ENCODE results near the gene ADRA2B. TPM values are rescaled to one million over a fixed set of nuclear protein-coding genes. Genes with fewer than 3 reads are reported as not detected.

Gene ADRA2B
- total and polyA plus RNA-seq, 2 donors (not counting 3 experiments of a cell fraction or from before 2014, with no cell fraction given) = not detected

GRCh38 chr2:96095116-96095636 lies 21.2 kb downstream of the ADRA2B start:
- Histone ChIP-seq H3K4me3 (replicated peaks in 1 of 3; ENCODE audit: insufficient read depth in 1 of 3, low read depth in 1 of 3, low read length in 3 of 3) (no peak overlapping the region), H3K9ac (replicated peaks; ENCODE audit: extremely low read depth, insufficient read depth, low read length) (no peak overlapping the region), H4K20me1 (replicated peaks; ENCODE audit: control insufficient read depth, extremely low read depth, insufficient read depth, low read length) (no peaks in the 10 kb centered on the region), H3K9me3 (replicated peaks; ENCODE audit: control insufficient read depth, insufficient read depth, low read length) (no peaks in the 10 kb centered on the region), H3K4me2 (ENCODE audit: insufficient read depth, low read length) (no peak overlapping the region), H3K27ac (ENCODE audit: insufficient read depth, low read depth, low read length) (no peak overlapping the region), H3K27me3 (ENCODE audit: control insufficient read depth in 2 of 2, insufficient read depth in 2 of 2, low read length in 2 of 2) (peaks cover 0 to 4% of the 10 kb centered on the region in 2 experiments), H3K9me1 (replicated peaks; ENCODE audit: control insufficient read depth, extremely low read depth, insufficient read depth, low read length) (no peaks in the 10 kb centered on the region), H3K36me3 (ENCODE audit: control insufficient read depth in 2 of 2, extremely low read depth in 1 of 2, insufficient read depth in 2 of 2, low read length in 2 of 2) (no peaks in the 10 kb centered on the region), H3K79me2 (ENCODE audit: control insufficient read depth, insufficient read depth, low read length) (no peaks in the 10 kb centered on the region), H3K4me1 (ENCODE audit: control insufficient read depth, extremely low read depth, insufficient read depth, low read length) (no peaks in the 10 kb centered on the region), H2AFZ (ENCODE audit: low read depth, low read length) (no peak overlapping the region)
- DNase-seq (ENCODE audit: low read depth, low spot score) (no peak), FAIRE-seq (no peak)
- POLR2A ChIA-PET = no interaction called here
- BruUV-seq (replicated peaks) = no TSS peak
- TF ChIP-seq FOS (IDR thresholded peaks at IDR 0.05; ENCODE audit: borderline replicate concordance, insufficient read depth, low read length) = no peak
- no peak for TF ChIP-seq MAX (IDR thresholded peaks at IDR 0.05; ENCODE audit: insufficient read depth, insufficient read length)
- no peak for TF ChIP-seq EZH2 (IDR thresholded peaks at IDR 0.05; ENCODE audit: borderline replicate concordance, low read depth, low read length, severe bottlenecking)
- dilution Hi-C loops (cut with MboI; ENCODE audit: extremely low pct_ligation_motif_present, low sequenced_read_pairs) = no loop called here
- CTCF ChIA-PET = no interaction called here
- intact Hi-C loops (cut with micrococcal nuclease) = no loop called here

- Histone ChIP-seq H3K36me3 (ENCODE audit: control insufficient read depth in 2 of 2, extremely low read depth in 1 of 2, insufficient read depth in 2 of 2, low read length in 2 of 2) (no peaks in the 10 kb centered on the region), H3K9me1 (replicated peaks; ENCODE audit: control insufficient read depth, extremely low read depth, insufficient read depth, low read length) (no peaks in the 10 kb centered on the region), H4K20me1 (replicated peaks; ENCODE audit: control insufficient read depth, extremely low read depth, insufficient read depth, low read length) (no peaks in the 10 kb centered on the region), H3K4me3 (replicated peaks in 1 of 3; ENCODE audit: insufficient read depth in 1 of 3, low read depth in 1 of 3, low read length in 3 of 3) (no peak overlapping the region), H3K9me3 (replicated peaks; ENCODE audit: control insufficient read depth, insufficient read depth, low read length) (no peaks in the 10 kb centered on the region), H3K9ac (replicated peaks; ENCODE audit: extremely low read depth, insufficient read depth, low read length) (no peak overlapping the region), H3K79me2 (ENCODE audit: control insufficient read depth, insufficient read depth, low read length) (no peaks in the 10 kb centered on the region), H2AFZ (ENCODE audit: low read depth, low read length) (no peak overlapping the region), H3K4me1 (ENCODE audit: control insufficient read depth, extremely low read depth, insufficient read depth, low read length) (no peaks in the 10 kb centered on the region), H3K4me2 (ENCODE audit: insufficient read depth, low read length) (no peak overlapping the region), H3K27ac (ENCODE audit: insufficient read depth, low read depth, low read length) (no peak overlapping the region), H3K27me3 (ENCODE audit: control insufficient read depth in 2 of 2, insufficient read depth in 2 of 2, low read length in 2 of 2) (peaks cover 0 to 4% of the 10 kb centered on the region in 2 experiments)
- intact Hi-C loops (cut with micrococcal nuclease) = no loop called here
- BruUV-seq (replicated peaks) = no TSS peak
- dilution Hi-C loops (cut with MboI; ENCODE audit: extremely low pct_ligation_motif_present, low sequenced_read_pairs) = no loop called here
- TF ChIP-seq FOS (IDR thresholded peaks at IDR 0.05; ENCODE audit: borderline replicate concordance, insufficient read depth, low read length) (no peak), EZH2 (IDR thresholded peaks at IDR 0.05; ENCODE audit: borderline replicate concordance, low read depth, low read length, severe bottlenecking) (no peak), MYC (IDR thresholded peaks at IDR 0.05; ENCODE audit: low read depth, low read length) (no peak), POLR2A (IDR thresholded peaks at IDR 0.05; ENCODE audit: low read depth, low read length) (no peak), MAX (IDR thresholded peaks at IDR 0.05; ENCODE audit: insufficient read depth, insufficient read length) (no peak), CTCF (IDR thresholded peaks at IDR 0.05; ENCODE audit: extremely low read depth in 1 of 2, insufficient read depth in 1 of 2, low read depth in 1 of 2, low read length in 2 of 2) (no peak), POLR2AphosphoS5 (IDR thresholded peaks at IDR 0.05; ENCODE audit: insufficient read depth, low read depth, low read length) (no peak), GATA2 (IDR thresholded peaks at IDR 0.05; ENCODE audit: insufficient read depth, insufficient read length, low read depth, low read length) (no peak), JUN (IDR thresholded peaks at IDR 0.05; ENCODE audit: borderline replicate concordance, insufficient read depth, insufficient read length, low read depth) (no peak)
- CTCF ChIA-PET = interaction anchor here (0.7 kb wide), 1 partner anchor 71 kb away, joined by 3 read pairs; no protein-coding TSS in a partner anchor
- POLR2A ChIA-PET = no interaction called here
- DNase-seq (ENCODE audit: low read depth, low spot score) = no peak
- no peak for FAIRE-seq
Measured at GRCh38 chr2:96093528-96093927, 22.8 kb downstream of the ADRA2B start.

All from endothelial cell of umbilical vein (primary cell).